GM21825 (cell line): ENCODE data around the gene RTN1.
A peak's percentile ranks its signal among the peaks of the same experiment; 100 is the strongest.

ENCODE experiments used
- ATAC-seq: cut with Tn5 transposase; IDR thresholded peaks from one replicate; pipeline ENCODE4 v1.9.1; 2021; ENCODE audit warnings: mild to moderate bottlenecking, moderate library complexity; ENCODE audit not compliant: unreplicated experiment

The RTN1 gene

DNA sequence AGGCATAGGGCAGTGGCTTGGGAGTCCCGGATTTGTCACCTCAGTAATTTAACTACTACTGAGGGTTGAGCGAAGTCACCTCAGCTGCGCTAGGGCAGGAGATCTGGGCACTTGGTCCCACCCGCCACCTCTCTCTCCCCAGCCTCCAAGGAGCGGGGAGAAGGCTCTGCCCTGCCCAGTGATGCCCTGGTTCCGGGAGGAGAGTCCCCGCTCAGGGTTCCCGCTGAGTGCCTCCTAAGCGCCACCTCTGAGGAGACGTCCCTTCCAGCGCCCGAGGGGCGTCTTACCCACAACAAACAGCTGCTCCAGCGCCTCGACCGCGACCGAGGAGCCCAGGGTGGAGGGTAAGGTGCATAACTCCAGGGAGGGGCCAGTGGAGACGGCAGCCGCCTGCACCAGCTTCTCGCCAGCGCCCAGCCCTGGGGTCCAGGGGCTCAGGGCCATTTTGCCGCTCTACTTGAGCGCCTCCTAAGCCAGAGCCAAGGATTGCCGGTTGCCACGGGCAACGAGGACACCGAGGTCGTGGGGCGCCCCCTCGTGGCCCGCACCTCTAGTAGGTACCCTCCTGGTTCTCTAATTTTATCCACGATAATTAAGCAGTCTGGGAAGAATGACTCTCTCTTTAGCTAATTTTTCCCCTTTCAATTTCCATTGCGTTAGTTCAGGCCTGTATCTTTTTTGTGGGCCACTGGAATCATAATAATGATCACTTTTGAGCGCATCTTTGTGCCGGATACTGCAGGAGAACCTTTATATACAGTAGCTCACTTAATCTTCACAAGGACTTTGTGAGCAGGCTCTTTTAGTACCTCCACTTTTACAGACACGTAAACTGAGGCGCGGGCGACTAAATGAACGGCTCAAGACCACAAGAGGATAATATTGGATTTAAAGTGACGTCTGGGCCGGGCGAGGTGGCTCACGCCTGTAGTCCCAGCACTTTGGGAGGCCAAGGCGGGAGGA is 294.0 kb downstream of the RTN1 start, which contains the start of gene CCDC175:
TSS of gene CCDC175 (minus strand) at position 481 of the 963 bp plus-strand sequence. CDS start at position 444, 37 bp downstream.
- peak; percentile 98 for ATAC-seq

GRCh38 chr14:59570122-59570521 is 300.5 kb downstream of the RTN1 start:
- ATAC-seq: no peak

- no peak for ATAC-seq
Observed at GRCh38 chr14:59566725-59567124, 303.9 kb downstream of the RTN1 start.

GRCh38 chr14:59566296-59566695 is 304.3 kb downstream of the RTN1 start:
- ATAC-seq: no peak

DNA sequence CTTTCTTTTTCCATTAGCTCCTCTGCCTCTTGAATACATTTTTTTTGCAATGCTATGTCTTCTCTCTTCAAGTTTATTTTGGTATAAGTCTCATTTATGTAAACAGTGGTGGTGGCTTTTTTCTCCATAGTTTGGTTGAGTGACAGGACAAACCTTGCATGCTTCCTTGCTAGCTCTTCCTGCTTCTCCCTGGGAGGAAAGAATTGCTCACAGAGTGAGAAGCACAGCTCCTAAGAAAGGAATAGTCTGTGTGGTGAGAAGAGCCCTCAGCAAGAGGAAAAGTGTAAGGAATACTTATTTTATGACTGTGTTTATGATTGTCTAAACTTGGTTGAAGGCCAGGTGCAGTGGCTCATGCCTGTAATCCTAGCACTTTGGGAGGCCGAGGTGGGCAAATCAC is 305.5 kb downstream of the RTN1 start:
- no peak for ATAC-seq

- ATAC-seq: no peak
Observed at GRCh38 chr14:59564366-59564765, 306.2 kb downstream of the RTN1 start.

DNA sequence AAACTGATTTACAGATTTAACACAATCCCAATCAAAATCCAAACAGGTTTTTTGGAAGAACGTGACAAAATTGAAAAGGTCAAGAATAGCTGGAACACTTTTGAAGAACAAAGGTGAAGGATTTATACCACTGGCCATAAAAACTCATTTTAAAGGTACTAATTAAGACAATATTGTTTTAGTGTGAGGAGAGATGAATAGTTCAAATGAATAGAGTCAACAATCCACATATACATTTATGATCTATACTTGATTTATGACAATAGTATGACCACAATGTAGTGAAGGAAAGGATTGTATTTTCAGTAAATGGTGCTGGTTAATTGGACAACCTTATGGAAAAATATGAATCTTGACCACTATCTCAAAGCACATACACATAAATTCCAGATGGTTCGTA is 323.3 kb downstream of the RTN1 start:
- ATAC-seq: no peak
